Measurements from ENCODE around the gene USP14. TPM values are rescaled to one million over a fixed set of nuclear protein-coding genes. Genes with fewer than 3 reads are reported as not detected.
A peak's percentile ranks its signal among the peaks of the same experiment; 100 is the strongest.
"Not testable (repeated sequence)": the region's sequence is repeated elsewhere in the genome, so short reads cannot be mapped to it uniquely, and the experiment has no call there.

The USP14 gene
- total RNA-seq, 1 experiment from 2014 or later = 72.4 TPM

DNA sequence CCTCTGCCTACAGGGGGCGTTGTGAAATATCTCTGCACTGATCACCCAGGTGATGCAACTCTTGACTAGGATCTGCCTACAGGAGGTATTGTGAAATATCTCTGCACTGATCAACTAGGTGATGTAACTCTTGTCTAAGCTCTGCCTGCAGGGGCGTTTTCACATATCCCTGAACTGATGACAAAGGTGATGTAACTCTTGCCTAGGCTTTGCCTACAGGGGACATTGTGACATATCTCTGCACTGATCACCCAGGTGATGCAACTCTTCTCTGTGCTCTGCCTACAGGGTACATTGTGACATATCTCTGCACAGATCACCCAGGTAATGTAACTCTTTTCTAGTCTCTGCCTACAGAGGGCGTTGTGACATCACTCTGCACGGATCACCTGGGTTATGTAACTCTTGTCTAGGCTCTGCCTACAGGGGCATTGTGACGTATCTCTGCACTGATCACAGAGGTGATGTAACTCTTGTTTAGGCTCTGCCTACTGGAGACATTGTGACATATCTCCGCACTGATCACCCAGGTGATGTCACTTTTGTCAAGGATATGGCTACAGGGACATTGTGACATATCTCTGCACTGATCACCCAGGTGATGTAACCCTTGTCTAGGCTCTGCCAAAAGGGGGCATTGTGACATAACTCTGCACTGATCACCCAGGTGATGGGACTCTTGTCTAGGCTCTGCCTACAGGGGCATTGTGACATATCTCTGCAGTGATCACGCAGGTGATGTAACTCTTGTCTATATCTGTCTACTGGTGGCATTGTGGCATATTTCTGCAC, 49.0 kb upstream of the USP14 start:
- Mint-ChIP-seq H3K9me3 (peaks cover 49% of the 10 kb centered on the region), H3K27me3 (ENCODE audit: low read depth) (peaks cover 48% of the 10 kb centered on the region), H3K36me3 (peaks cover 47% of the 10 kb centered on the region)
- POLR2A ChIA-PET, H3K27ac Mint-ChIP-seq, CTCF ChIA-PET, ATAC-seq, H3K4me3 Mint-ChIP-seq, H3K4me1 Mint-ChIP-seq: not testable (repeated sequence)
- DNase-seq (ENCODE audit: low spot score) = peak; percentile 38
- peak; percentile 98 for TF ChIP-seq GABPB1 (CRISPR knock-in tag; IDR thresholded peaks at IDR 0.05)

DNA sequence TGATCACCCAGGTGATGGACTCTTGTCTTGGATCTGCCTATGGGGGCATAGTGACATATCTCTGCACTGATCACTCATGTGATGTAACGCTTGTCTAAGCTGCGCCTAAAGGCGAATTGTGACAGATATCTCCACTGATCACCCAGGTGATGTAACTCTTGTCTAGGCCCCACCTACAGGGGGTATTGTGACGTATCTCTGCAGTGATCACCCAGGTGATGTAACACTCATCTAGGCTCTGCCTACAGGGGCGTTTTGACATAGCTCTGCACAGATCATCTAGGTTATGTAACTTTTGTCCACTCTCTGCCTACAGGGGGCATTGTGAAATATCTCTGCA, 48.5 kb upstream of the USP14 start:
- POLR2A ChIA-PET, ATAC-seq, H3K4me3 Mint-ChIP-seq, CTCF ChIA-PET, H3K4me1 Mint-ChIP-seq, H3K27ac Mint-ChIP-seq: not testable (repeated sequence)
- DNase-seq (ENCODE audit: low spot score) = peak; percentile 17
- Mint-ChIP-seq H3K9me3 (peaks cover 49% of the 10 kb centered on the region), H3K27me3 (ENCODE audit: low read depth) (peaks cover 48% of the 10 kb centered on the region), H3K36me3 (peaks cover 47% of the 10 kb centered on the region)

DNA sequence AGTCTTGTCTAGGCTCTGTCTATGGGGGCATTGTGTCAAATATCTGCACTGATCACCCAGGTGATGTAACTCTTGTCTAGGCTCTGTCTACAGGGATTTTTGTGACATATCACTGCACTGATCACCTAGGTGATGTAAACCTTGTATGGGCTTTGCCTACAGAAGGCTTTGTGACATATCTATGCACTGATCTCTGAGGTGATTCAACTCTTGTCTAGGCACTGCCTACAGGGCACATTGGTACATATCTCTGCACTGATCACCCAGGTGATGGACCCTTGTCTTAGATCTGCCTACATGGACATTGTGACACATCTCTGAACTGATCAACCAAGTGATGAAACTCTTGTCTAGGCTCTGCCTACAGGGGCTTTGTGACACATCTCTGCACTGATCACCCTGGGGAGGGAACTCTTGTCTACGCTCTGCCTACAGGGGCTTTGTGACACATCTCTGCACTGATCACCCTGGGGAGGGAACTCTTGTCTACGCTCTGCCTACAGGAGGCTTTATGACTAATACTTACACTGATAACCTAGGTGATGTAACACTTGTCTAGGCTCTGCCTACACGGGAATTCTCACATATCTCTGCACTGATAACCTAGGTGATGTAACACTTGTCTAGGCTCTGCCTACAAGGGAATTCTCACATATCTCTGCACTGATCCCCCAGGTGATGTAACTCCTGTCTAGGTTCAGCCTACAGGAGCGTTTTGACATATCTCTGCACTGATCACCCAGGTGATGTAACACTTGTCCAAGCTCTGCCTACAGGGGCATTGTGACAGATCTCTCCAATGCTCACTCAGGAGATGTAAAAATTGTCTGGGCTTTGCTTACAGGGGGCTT, 47.8 kb upstream of the USP14 start:
- ATAC-seq; POLR2A ChIA-PET; CTCF ChIA-PET; H3K4me1 Mint-ChIP-seq; H3K27ac Mint-ChIP-seq; DNase-seq (ENCODE audit: low spot score): not testable (repeated sequence)
- H3K27me3 Mint-ChIP-seq (ENCODE audit: low read depth) = peaks cover 48% of the 10 kb centered on the region
- peak; percentile 96 for TF ChIP-seq GABPB1 (CRISPR knock-in tag; IDR thresholded peaks at IDR 0.05)
- 0 out of 2 replicates have a peak overlapping the region, but pooled peaks have one; percentile 72 for H3K4me3 Mint-ChIP-seq
- peaks cover 49% of the 10 kb centered on the region for H3K9me3 Mint-ChIP-seq
- peaks cover 47% of the 10 kb centered on the region for H3K36me3 Mint-ChIP-seq

- POLR2A ChIA-PET = no interaction called here
- ATAC-seq (peak; percentile 85), DNase-seq (ENCODE audit: low spot score) (peak; percentile 85)
- Mint-ChIP-seq H3K4me3 (peak overlapping the region; percentile 72), H3K9me3 (peaks cover 48% of the 10 kb centered on the region), H3K27me3 (ENCODE audit: low read depth) (peaks cover 48% of the 10 kb centered on the region), H3K27ac (peak overlapping the region; percentile 85), H3K4me1 (peaks cover 4% of the 10 kb centered on the region; the same call in 1 of the 2 replicates), H3K36me3 (peaks cover 47% of the 10 kb centered on the region)
- CTCF ChIA-PET = no interaction called here
- TF ChIP-seq MAX (CRISPR knock-in tag; IDR thresholded peaks at IDR 0.05) = peak; percentile 83; the same call in 1 of the 2 replicates
- no peak for TF ChIP-seq FOXJ3 (CRISPR knock-in tag; IDR thresholded peaks at IDR 0.05; ENCODE audit: borderline replicate concordance)
- peak; percentile 45; the same call in 1 of the 2 replicates for TF ChIP-seq ZNF317 (CRISPR knock-in tag; IDR thresholded peaks at IDR 0.05; ENCODE audit: borderline replicate concordance, low read depth)
- TF ChIP-seq E2F4 (CRISPR knock-in tag; IDR thresholded peaks at IDR 0.05; ENCODE audit: borderline replicate concordance, low read depth) = 0 out of 2 replicates have a peak, but pooled peaks have one; percentile 34
- TF ChIP-seq, protein P1, sequence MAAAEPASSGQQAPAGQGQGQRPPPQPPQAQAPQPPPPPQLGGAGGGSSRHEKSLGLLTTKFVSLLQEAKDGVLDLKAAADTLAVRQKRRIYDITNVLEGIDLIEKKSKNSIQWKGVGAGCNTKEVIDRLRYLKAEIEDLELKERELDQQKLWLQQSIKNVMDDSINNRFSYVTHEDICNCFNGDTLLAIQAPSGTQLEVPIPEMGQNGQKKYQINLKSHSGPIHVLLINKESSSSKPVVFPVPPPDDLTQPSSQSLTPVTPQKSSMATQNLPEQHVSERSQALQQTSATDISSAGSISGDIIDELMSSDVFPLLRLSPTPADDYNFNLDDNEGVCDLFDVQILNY (CRISPR knock-in tag; IDR thresholded peaks at IDR 0.05) = peak; percentile 49; the same call in 1 of the 2 replicates
- TF ChIP-seq USF1 (CRISPR knock-in tag; IDR thresholded peaks at IDR 0.05) = 0 out of 2 replicates have a peak, but pooled peaks have one; percentile 42
- TF ChIP-seq, protein P2, sequence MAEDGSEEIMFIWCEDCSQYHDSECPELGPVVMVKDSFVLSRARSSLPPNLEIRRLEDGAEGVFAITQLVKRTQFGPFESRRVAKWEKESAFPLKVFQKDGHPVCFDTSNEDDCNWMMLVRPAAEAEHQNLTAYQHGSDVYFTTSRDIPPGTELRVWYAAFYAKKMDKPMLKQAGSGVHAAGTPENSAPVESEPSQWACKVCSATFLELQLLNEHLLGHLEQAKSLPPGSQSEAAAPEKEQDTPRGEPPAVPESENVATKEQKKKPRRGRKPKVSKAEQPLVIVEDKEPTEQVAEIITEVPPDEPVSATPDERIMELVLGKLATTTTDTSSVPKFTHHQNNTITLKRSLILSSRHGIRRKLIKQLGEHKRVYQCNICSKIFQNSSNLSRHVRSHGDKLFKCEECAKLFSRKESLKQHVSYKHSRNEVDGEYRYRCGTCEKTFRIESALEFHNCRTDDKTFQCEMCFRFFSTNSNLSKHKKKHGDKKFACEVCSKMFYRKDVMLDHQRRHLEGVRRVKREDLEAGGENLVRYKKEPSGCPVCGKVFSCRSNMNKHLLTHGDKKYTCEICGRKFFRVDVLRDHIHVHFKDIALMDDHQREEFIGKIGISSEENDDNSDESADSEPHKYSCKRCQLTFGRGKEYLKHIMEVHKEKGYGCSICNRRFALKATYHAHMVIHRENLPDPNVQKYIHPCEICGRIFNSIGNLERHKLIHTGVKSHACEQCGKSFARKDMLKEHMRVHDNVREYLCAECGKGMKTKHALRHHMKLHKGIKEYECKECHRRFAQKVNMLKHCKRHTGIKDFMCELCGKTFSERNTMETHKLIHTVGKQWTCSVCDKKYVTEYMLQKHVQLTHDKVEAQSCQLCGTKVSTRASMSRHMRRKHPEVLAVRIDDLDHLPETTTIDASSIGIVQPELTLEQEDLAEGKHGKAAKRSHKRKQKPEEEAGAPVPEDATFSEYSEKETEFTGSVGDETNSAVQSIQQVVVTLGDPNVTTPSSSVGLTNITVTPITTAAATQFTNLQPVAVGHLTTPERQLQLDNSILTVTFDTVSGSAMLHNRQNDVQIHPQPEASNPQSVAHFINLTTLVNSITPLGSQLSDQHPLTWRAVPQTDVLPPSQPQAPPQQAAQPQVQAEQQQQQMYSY (CRISPR knock-in tag; IDR thresholded peaks at IDR 0.05) = no peak
- TF ChIP-seq FOXK1 (CRISPR knock-in tag; IDR thresholded peaks at IDR 0.05) = no peak
- 0 out of 2 replicates have a peak, but pooled peaks have one; percentile 33 for TF ChIP-seq ZNF232 (CRISPR knock-in tag; IDR thresholded peaks at IDR 0.05)
- TF ChIP-seq FOXP4 (CRISPR knock-in tag; IDR thresholded peaks at IDR 0.05) = peak; percentile 78; the same call in 1 of the 2 replicates
- TF ChIP-seq ETV6 (CRISPR knock-in tag; IDR thresholded peaks at IDR 0.05) = peak; percentile 65; the same call in 1 of the 2 replicates
- no peak for TF ChIP-seq ZNF396 (CRISPR knock-in tag; IDR thresholded peaks at IDR 0.05; ENCODE audit: borderline replicate concordance)
- no peak for TF ChIP-seq CREM (CRISPR knock-in tag; IDR thresholded peaks at IDR 0.05)
- TF ChIP-seq FOXP1 (CRISPR knock-in tag; IDR thresholded peaks at IDR 0.05; ENCODE audit: borderline replicate concordance) = peak; percentile 87
These were observed 46.9 kb upstream of the USP14 start for GRCh38 chr18:111306-112014.

Data from WTC11 (cell line).